ENCODE measurements around the gene S100A13. TPM values are rescaled to one million over a fixed set of nuclear protein-coding genes. Genes with fewer than 3 reads are reported as not detected.
"Not testable (repeated sequence)": the region's sequence is repeated elsewhere in the genome, so short reads cannot be mapped to it uniquely, and the experiment has no call there.

Gene S100A13
- polyA plus RNA-seq, 1 experiment: 313 TPM

DNA sequence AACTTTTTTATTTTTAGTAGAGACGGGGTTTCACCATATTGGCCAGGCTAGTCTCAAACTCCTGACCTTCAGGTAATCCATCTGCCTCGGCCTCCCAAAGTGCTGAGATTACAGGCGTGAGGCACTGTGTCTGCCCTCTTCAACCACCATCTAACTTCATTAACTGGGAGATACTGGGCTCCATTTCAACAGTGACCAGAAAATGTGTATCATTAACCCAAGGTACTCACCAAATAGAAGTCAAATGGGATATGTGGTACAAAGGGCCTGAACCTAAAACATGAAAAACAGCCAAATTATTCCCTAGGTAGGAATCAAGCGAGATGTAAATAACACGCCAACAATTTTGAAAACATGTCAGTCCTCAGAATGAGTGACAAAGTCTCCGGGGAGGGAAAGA lies 42.3 kb upstream of the S100A13 start:
- peak overlapping the region; percentile 92 for H3K4me3 ChIP-seq (ENCODE audit: low read depth, low read length)
- peaks cover 17% of the 10 kb centered on the region for H3K36me3 ChIP-seq (ENCODE audit: control insufficient read depth, insufficient read depth, low read length)
- DNase-seq (ENCODE audit: low read depth): no peak
- POLR2A ChIA-PET: no interaction called here
- H3K27me3 ChIP-seq (ENCODE audit: control insufficient read depth, insufficient read depth, low read length): no peaks in the 10 kb centered on the region
- CTCF ChIA-PET: interaction anchor here (0.7 kb wide), 1 partner anchor 8 kb away, joined by 3 read pairs; no protein-coding TSS in a partner anchor
- TF ChIP-seq, protein P1, sequence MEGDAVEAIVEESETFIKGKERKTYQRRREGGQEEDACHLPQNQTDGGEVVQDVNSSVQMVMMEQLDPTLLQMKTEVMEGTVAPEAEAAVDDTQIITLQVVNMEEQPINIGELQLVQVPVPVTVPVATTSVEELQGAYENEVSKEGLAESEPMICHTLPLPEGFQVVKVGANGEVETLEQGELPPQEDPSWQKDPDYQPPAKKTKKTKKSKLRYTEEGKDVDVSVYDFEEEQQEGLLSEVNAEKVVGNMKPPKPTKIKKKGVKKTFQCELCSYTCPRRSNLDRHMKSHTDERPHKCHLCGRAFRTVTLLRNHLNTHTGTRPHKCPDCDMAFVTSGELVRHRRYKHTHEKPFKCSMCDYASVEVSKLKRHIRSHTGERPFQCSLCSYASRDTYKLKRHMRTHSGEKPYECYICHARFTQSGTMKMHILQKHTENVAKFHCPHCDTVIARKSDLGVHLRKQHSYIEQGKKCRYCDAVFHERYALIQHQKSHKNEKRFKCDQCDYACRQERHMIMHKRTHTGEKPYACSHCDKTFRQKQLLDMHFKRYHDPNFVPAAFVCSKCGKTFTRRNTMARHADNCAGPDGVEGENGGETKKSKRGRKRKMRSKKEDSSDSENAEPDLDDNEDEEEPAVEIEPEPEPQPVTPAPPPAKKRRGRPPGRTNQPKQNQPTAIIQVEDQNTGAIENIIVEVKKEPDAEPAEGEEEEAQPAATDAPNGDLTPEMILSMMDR (IDR thresholded peaks at IDR 0.05; ENCODE audit: insufficient read depth, low read depth, low read length): no peak

DNA sequence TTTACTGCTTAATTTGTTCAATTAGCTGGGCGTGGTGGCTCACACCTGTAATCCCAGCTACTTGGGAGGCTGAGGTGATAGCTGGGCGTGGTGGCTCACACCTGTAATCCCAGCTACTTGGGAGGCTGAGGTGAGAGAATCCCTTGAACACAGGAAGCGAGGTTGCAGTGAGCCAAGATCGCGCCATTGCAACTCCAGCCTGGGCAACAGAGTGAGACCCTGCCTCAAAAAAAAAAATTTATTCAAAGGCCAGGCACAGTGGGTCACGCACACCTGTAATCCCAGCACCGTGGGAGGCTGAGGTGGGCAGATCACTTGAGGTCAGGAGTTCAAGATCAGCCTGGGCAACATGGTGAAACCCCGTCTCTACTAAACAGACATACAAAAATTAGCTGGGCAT lies 41.4 kb upstream of the S100A13 start:
- peaks cover 17% of the 10 kb centered on the region for H3K36me3 ChIP-seq (ENCODE audit: control insufficient read depth, insufficient read depth, low read length)
- POLR2A ChIA-PET; CTCF ChIA-PET; H3K4me3 ChIP-seq (ENCODE audit: low read depth, low read length); H3K27me3 ChIP-seq (ENCODE audit: control insufficient read depth, insufficient read depth, low read length); DNase-seq (ENCODE audit: low read depth): not testable (repeated sequence)

GRCh38 chr1:153667439-153667838 lies 40.1 kb upstream of the S100A13 start:
- no peak for DNase-seq (ENCODE audit: low read depth)
- TF ChIP-seq, protein P1 (IDR thresholded peaks at IDR 0.05; ENCODE audit: insufficient read depth, low read depth, low read length): no peak
- POLR2A ChIA-PET: no interaction called here
- CTCF ChIA-PET: interaction anchor here (0.6 to 1.7 kb wide), 2 partner anchors 10 to 319 kb away, joined by 3 to 4 read pairs; no protein-coding TSS in a partner anchor
- Histone ChIP-seq H3K36me3 (ENCODE audit: control insufficient read depth, insufficient read depth, low read length) (peaks cover 20% of the 10 kb centered on the region), H3K27me3 (ENCODE audit: control insufficient read depth, insufficient read depth, low read length) (no peaks in the 10 kb centered on the region), H3K4me3 (ENCODE audit: low read depth, low read length) (no peak overlapping the region)

- Histone ChIP-seq H3K27me3 (ENCODE audit: control insufficient read depth, insufficient read depth, low read length) (no peaks in the 10 kb centered on the region), H3K36me3 (ENCODE audit: control insufficient read depth, insufficient read depth, low read length) (peaks cover 23% of the 10 kb centered on the region), H3K4me3 (ENCODE audit: low read depth, low read length) (no peak overlapping the region)
- ChIA-PET POLR2A (no interaction called here), CTCF (no interaction called here)
- TF ChIP-seq, protein P1 (IDR thresholded peaks at IDR 0.05; ENCODE audit: insufficient read depth, low read depth, low read length): no peak
- no peak for DNase-seq (ENCODE audit: low read depth)
Measured at GRCh38 chr1:153663211-153663610, 35.9 kb upstream of the S100A13 start.

DNA sequence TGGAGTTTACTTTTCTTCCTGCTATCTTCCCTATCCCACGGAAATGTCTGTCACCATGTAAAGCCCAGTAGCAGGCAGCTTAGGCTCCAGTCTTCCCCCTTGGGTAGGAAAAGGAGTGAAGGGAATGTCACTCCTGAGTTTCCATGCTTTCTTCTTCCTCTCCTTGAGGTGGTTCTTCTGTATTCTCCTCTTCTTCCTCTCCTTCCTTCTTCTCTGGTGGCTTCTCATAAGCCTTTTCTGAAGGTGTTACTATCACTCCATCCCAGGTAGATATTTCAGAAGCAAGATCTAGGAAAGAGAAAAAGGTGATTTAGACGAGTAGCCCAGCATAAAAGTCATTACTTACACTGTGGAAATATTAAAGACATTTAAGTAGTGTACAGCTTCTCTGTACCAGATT lies 35.0 kb upstream of the S100A13 start:
- ChIA-PET CTCF (no interaction called here), POLR2A (no interaction called here)
- TF ChIP-seq, protein P1 (IDR thresholded peaks at IDR 0.05; ENCODE audit: insufficient read depth, low read depth, low read length): no peak
- Histone ChIP-seq H3K4me3 (ENCODE audit: low read depth, low read length) (no peak overlapping the region), H3K27me3 (ENCODE audit: control insufficient read depth, insufficient read depth, low read length) (no peaks in the 10 kb centered on the region), H3K36me3 (ENCODE audit: control insufficient read depth, insufficient read depth, low read length) (peaks cover 18% of the 10 kb centered on the region)
- DNase-seq (ENCODE audit: low read depth): no peak

GRCh38 chr1:153661111-153661708 lies 33.9 kb upstream of the S100A13 start:
- Histone ChIP-seq H3K4me3 (ENCODE audit: low read depth, low read length) (no peak overlapping the region), H3K36me3 (ENCODE audit: control insufficient read depth, insufficient read depth, low read length) (peaks cover 14% of the 10 kb centered on the region), H3K27me3 (ENCODE audit: control insufficient read depth, insufficient read depth, low read length) (no peaks in the 10 kb centered on the region)
- TF ChIP-seq, protein P1 (IDR thresholded peaks at IDR 0.05; ENCODE audit: insufficient read depth, low read depth, low read length): no peak
- POLR2A ChIA-PET: no interaction called here
- CTCF ChIA-PET: interaction anchor here (1.6 kb wide), 2 partner anchors 10 to 17 kb away, joined by 3 to 4 read pairs; partner anchors contain the start of genes ILF2 and NPR1
- no peak for DNase-seq (ENCODE audit: low read depth)

All from BJ (cell line).